ENCODE data around the gene CHPF. TPM values are rescaled to one million over a fixed set of nuclear protein-coding genes. Genes with fewer than 3 reads are reported as not detected.
A peak's percentile ranks its signal among the peaks of the same experiment; 100 is the strongest.

CHPF gene
- total RNA-seq, 6 experiments from 2014 or later = 116 to 190 (median 139) TPM

DNA sequence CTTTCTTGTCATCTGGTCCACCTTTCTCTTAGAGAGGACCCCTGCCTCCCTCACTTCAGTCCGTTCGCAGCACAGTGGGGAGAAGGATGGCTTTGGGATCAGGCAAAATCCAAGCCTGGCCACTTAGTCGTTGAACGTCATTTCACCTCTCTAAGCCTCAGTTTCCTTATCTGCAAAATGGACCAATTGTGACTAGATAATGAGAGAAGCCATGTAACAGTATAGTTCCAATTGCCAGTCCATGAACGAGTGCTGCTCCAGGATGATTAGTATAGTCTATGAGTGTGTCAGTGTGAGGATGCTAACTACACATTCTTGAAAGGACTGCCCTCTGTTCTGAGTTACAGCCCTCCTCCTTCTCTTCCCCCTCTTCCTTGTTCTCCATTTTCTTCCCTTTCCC is 29.6 kb upstream of the CHPF start:
- peaks cover 27% of the 10 kb centered on the region for H3K4me1 Mint-ChIP-seq (ENCODE audit: low read depth)
- no peak for TF ChIP-seq CTCF (IDR thresholded peaks at IDR 0.05)
- H3K27ac Mint-ChIP-seq = no peak overlapping the region
- DNase-seq = no peak
- peaks cover 18% of the 10 kb centered on the region for H3K27me3 Mint-ChIP-seq (ENCODE audit: insufficient read depth)
- no peak overlapping the region for H3K4me3 Mint-ChIP-seq
- H3K9me3 Mint-ChIP-seq = no peaks in the 10 kb centered on the region
- peaks cover 9% of the 10 kb centered on the region for H3K36me3 Mint-ChIP-seq (ENCODE audit: low read depth)

- no peaks in the 10 kb centered on the region for H3K9me3 Mint-ChIP-seq
- H3K27ac Mint-ChIP-seq = peak within 1 kb of the TSS; percentile 53
- H3K4me1 Mint-ChIP-seq (ENCODE audit: low read depth) = peaks cover 26% of the 10 kb centered on the region
- peak within 1 kb of the TSS; percentile 70 for H3K4me3 Mint-ChIP-seq
- H3K27me3 Mint-ChIP-seq (ENCODE audit: insufficient read depth) = peaks cover 20% of the 10 kb centered on the region
- DNase-seq = no peak
- peaks cover 9% of the 10 kb centered on the region for H3K36me3 Mint-ChIP-seq (ENCODE audit: low read depth)
- no peak for TF ChIP-seq CTCF (IDR thresholded peaks at IDR 0.05)
Observed at GRCh38 chr2:219572237-219573001, 28.8 kb upstream of the CHPF start, which contains the start of gene INHA. Gene INHA, plus strand, starts transcription at chr2:219572310. Its CDS starts 65 bp downstream, at chr2:219572375.

- Mint-ChIP-seq H3K4me3 (peak within 1 kb of the TSS; percentile 70), H3K36me3 (ENCODE audit: low read depth) (peaks cover 14% of the 10 kb centered on the region), H3K27me3 (ENCODE audit: insufficient read depth) (peaks cover 14% of the 10 kb centered on the region), H3K27ac (peak within 1 kb of the TSS; percentile 53), H3K4me1 (ENCODE audit: low read depth) (peaks cover 17% of the 10 kb centered on the region), H3K9me3 (no peaks in the 10 kb centered on the region)
- no peak for TF ChIP-seq CTCF (IDR thresholded peaks at IDR 0.05)
- DNase-seq = peak; percentile 38
Observed at GRCh38 chr2:219571311-219572236, 28.0 kb upstream of the CHPF start, which contains the start of gene OBSL1. Gene OBSL1, minus strand, starts transcription at chr2:219571539. Its CDS starts 307 bp downstream, at chr2:219571232.

DNA sequence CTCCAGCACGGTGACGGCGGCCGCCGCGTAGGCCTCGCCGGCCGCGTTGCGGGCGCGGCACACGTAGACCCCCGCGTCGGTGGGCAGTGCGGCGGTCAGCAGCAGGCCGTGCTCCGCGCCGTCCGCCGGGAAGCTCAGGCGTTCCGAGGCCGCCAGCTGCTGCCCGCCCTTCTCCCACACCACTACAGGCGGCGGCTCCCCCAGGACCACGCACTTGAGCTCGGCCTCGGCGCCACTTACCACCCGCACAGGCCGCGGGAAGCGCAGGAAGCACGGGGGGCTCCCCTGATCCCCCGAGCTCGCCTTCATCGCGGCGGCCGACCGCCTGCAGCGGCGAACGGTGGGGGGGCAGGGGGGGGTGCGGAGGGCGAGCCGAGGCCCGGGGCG is 27.3 kb upstream of the CHPF start:
- no peak for TF ChIP-seq CTCF (IDR thresholded peaks at IDR 0.05)
- peaks cover 18% of the 10 kb centered on the region for H3K36me3 Mint-ChIP-seq (ENCODE audit: low read depth)
- no peak for DNase-seq
- no peak overlapping the region for H3K27ac Mint-ChIP-seq
- peaks cover 10% of the 10 kb centered on the region for H3K27me3 Mint-ChIP-seq (ENCODE audit: insufficient read depth)
- no peaks in the 10 kb centered on the region for H3K9me3 Mint-ChIP-seq
- H3K4me3 Mint-ChIP-seq = peak overlapping the region; percentile 45
- H3K4me1 Mint-ChIP-seq (ENCODE audit: low read depth) = peaks cover 17% of the 10 kb centered on the region

DNA sequence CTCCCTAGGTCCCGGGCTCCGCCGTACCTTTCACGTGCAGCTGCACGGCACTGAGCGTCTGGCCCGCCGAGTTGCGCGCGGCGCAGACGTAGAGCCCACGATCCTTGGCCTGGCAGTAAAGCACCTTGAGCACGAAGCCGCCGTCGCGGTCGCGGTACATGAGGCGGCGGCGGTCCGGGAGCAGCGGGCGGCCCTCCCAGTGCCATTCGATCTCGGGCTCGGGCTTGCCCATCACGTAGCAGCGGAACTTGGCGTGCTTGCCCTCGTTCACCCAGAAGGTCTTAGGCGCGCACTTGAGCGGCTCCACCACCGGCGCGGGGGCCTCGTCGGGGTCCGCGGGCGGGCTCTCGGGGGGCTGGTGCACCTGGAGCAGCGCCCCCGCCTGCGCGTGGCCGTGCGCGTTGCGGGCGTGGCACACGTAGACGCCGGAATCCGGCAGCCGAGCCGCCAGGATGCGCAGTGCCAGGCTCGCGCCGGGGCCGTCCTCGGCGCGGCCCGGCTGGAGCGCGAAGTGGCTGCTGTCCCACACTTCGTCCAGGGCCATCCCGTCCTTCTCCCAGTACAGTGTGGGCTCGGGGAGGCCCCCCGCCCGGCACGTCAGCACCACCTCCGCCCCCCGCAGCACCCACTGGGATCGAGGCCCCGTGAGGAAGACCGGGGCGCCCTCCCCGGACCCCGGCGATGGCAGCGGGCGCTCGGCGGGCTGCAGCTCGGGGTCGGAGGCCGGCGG is 26.8 kb upstream of the CHPF start:
- peak overlapping the region; percentile 51; the same call in 1 of the 2 replicates for H3K27ac Mint-ChIP-seq
- no peaks in the 10 kb centered on the region for H3K9me3 Mint-ChIP-seq
- DNase-seq = no peak
- TF ChIP-seq CTCF (IDR thresholded peaks at IDR 0.05) = peak; percentile 44; the same call in 1 of the 2 replicates
- H3K36me3 Mint-ChIP-seq (ENCODE audit: low read depth) = peaks cover 18% of the 10 kb centered on the region
- H3K27me3 Mint-ChIP-seq (ENCODE audit: insufficient read depth) = peaks cover 7% of the 10 kb centered on the region
- peaks cover 17% of the 10 kb centered on the region for H3K4me1 Mint-ChIP-seq (ENCODE audit: low read depth)
- peak overlapping the region; percentile 76 for H3K4me3 Mint-ChIP-seq

All from HFFc6 (cell line).